Skeletal muscle cell (primary cell): ENCODE data around the gene PTDSS2.
"Not testable (repeated sequence)": the region's sequence is repeated elsewhere in the genome, so short reads cannot be mapped to it uniquely, and the experiment has no call there.

Experiments
- DNase-seq: peaks from one replicate; pipeline ENCODE4 v3.0.0-alpha.2; 2010; ENCODE audit warnings: low read depth
- H3K4me3 ChIP-seq: 2 replicates; pipeline ENCODE4 v1.5.1; 2011; ENCODE audit warnings: low read depth, mild to moderate bottlenecking, control low read depth, low read length, moderate library complexity

Gene PTDSS2

DNA sequence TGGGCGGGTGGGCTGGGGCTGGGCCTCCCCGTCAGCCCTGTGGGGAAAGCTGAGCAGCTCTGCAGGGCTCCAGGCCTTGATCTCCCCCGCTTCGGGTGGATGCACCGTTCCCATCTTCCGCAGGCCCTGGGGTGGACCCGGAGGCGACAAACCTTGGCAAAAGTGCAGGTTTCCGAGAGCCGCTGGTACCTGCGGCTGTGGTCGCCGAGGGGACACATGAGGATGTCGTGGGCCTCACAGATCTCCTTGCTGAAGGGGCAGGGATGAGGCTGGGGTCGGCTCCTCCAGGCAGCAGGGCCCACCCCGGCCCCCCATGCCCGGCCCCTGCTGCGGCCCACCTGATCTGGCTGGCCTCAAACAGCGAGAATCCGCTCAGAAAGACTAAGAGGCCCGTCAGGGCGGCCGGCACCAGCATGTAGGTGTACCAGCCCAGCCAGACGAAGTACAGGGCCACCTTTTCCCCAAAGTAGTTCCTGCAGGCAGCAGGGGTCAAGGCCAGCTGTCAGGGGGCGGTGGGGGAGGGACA, 20.1 kb upstream of the PTDSS2 start:
- no peak for DNase-seq
- H3K4me3 ChIP-seq, result no peak overlapping the region

DNA sequence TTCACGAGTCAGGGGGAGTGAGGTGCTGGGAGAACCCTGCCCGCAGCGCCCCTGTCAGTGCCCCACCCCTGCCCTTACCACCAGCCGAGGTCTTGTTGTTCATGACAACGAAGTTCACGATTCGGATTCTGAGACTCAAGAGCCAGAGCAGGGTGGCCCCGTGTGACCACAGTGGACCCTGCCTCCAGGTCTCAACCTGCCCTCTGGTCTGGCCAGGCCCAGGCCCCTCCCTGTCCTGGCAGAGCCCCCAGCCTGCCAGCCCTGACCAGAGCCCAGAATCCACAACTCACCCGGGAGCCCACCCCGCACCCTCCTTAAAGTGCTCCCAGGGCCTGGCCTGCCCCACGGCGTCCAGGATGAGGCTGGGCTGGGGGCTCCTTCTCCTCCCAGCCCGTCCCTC, 18.2 kb upstream of the PTDSS2 start:
- no peak for DNase-seq

DNA sequence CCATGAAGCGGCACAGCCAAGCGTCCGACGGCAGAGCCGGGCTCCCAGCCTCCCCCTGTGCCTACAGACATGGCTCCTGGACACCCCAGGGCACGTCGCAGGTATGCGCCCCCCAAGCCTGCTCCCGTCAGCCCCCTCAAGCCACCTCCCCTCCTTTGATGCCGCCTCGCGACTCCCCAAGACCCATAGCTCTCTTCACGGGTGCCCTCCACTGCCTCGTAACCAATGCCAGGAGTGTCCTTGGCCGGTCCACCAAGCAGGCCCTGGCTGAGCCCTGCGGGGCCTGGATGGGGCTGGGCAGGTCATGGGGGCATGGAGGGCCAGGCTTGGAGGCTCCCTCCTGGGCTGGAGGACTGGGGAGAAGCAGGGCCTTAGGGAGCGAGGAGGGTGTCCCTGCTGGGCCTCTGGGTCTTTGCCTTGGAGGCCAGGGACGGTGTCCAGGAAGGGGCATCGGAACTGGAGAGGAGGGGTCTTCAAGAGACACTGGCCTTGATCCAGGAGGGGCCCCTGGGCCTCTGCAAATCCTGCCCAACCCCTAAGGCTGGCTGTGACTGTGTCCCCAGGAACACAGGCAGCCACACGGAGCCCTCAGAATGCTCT, 17.5 kb upstream of the PTDSS2 start:
- DNase-seq, result no peak
- H3K4me3 ChIP-seq, result no peak overlapping the region

More for the DNA sequence above, 18.2 kb upstream of the PTDSS2 start:
- no peak overlapping the region for H3K4me3 ChIP-seq

DNA sequence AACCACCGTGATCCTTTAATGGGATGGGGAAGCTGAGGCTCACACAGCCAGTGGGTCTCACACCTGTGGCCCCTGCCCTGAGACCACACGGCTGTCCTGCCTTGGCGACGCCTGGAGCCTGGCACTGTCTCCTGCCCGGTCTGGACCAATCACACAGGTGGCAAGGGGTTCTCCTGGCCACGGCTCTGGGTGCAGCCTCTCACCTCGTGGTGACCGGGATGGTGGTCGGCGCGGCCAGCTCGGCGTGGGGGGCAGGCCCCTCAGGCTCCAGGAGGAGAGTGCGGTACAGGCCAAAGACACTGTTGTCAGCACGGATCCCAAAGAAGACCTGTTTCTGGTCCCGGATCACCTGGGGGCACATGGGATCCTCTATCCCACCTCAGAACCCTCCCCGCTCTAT, 17.0 kb upstream of the PTDSS2 start:
- no peak for DNase-seq
- H3K4me3 ChIP-seq, result no peak overlapping the region

DNA sequence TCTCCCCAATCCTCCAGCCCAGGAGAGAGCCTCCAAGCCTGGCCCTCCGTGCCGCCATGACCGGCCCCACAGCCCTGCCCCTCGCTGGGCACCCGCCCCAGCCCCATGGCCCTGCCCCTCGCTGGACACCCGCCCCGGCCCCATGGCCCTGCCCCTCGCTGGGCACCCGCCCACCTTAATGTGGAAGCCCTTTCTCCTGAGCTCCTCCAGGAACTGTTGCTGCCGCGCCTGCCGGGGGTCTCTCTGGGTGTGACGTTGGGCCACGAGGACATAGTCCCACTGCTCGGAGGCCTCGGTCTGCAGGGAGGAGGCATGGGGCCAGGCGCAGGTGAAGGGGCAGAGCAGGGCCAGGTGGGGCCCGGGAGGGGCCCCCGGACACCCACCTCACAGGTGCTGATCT, 16.4 kb upstream of the PTDSS2 start:
- no peak for DNase-seq
- no peak overlapping the region for H3K4me3 ChIP-seq

DNA sequence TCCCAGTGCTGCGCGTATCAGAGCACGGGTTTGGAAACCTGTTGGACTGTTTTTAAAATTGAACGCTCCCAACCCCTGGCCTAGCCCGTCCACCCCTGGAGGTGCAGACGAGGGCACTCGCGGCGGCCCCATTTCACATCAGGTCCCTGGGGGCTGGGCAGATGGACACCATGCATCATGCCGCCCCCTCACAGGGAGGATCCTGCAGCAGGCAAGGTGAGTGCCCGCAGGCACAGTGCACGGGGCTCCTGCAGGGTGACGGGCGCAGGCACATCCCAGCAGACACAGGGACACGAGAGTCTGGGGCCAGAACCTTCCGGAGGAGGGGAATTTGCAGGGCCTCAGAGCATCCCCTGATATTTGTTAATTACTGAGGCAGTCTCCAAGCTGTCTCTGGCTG, 15.6 kb upstream of the PTDSS2 start:
- no peak for DNase-seq
- H3K4me3 ChIP-seq, result no peak overlapping the region

DNA sequence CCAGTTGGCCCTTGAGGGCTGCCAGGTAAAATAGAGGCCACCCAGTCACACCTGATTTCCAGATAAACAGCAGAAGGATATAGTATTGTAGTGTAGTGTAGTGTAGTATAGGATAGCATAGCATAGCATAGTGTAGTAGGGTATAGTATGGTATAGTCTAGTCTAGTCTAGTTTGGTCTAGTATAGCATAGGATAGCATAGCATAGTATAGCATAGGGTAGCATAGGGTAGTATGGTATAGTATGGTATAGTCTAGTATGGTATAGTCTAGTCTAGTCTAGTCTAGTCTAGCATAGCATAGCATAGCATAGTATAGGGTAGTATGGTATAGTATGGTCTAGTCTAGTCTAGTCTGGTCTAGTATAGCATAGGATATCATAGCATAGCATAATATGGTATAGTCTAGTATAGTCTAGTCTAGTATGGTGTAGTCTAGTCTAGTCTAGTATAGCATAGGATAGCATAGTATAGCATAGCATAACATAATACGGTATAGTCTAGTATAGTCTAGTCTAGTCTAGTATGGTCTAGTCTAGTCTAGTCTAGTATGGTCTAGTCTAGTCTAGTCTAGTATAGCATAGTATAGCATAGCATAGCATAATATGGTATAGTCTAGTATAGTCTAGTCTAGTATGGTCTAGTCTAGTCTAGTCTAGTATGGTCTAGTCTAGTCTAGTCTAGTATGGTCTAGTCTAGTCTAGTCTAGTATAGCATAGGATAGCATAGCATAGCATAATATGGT, 14.9 kb upstream of the PTDSS2 start:
- H3K4me3 ChIP-seq, DNase-seq: not testable (repeated sequence)

DNA sequence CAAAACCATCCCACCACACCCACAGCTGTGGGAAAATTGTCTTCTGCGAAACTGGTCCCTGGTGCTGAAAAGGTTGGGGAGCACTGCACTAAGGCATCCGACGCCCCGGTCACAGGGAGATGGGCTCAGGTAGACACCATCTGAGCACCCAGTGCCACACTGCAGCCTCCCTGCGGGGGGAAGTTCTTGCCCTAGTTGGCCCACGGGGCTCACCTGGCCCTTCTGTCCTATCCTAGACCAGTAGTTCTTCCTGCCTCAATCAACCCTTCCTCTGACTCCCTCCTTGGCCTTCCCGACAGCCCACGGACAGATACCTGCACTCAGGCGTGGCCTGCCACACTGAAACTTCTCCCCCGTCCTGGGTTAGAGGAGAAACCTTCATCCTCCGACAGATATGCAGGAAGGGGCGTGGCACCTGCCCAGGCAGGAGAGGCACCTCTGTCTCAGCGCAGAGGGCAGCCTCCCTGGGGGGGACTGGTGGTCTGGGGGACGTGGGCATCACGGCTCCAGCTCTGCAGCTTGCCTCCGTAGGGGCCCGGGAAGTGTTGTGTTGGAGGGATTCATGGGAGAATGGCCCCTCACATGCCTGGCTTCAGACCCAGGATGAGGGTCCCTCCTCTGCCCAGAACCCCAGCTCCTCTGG, 12.7 kb upstream of the PTDSS2 start:
- H3K4me3 ChIP-seq, result no peak overlapping the region
- no peak for DNase-seq

DNA sequence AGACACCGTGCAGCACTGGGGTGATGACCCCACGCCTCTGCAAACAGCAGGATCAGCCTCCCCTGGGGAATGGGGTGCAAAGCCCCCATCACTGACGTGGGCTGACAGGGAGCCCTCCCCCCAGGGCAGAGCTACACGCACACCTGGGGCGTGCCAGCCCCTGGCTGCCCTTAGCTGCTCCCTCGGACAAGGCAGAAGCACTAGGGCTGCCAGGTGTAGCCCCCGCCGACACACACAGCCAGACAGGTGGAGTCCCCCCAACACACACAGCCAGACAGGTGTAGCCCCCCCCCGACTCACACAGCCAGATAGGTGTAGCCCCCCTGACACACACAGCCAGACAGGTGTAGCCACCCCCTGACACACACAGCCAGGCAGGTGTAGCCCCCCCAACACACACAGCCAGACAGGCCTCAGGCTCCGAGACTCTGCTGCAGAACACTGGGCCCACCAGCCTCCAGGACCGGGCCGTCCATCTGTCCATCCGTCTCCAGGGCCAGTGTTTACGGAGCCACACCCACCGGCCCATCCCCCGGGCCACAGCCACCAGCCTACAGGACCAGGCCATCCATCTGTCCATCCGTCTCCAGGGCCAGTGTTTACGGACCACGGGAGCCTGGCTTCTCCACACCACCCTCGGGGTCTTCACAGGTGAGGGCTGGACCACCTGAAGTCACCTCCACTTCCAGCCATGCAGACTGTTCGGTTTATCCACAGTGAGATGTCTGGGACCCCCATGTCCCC, 11.8 kb upstream of the PTDSS2 start:
- H3K4me3 ChIP-seq, result no peak overlapping the region
- DNase-seq, result no peak

DNA sequence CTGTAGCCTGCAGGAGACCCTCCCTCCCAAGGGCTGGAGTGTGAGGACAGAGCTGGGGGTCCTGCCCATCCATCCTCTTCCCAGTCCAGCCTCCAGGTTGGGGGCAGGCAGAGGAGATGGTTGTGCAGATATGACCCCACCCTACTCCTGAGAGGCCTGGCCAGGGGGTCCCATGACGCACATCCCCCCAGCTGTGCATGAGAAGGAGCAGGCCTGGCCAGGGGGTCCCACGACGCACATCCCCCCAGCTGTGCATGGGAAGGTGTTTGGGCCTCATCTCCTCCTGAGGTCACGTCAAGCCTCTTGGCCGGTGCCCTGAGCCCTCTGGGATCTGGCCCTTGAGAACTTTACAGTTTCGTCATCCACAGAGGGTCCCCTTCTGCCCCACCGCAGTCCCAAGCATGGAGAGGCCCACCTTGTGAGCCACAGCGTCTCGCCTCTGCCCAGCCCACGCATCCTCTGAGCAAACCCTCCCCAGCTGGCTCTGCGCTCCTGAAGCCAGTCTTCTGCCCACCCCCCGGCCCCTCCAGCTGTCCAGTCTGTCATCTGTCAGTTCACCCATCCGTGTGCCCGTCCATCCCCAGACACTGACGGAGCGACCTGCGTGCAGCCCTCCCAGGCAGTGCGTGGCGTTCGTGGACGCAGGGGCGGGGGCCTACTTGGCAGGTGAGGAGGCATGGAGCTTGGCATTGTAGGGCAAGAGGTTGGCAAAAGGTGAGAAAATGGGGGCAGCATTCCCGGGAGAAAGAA, 10.6 kb upstream of the PTDSS2 start:
- no peak overlapping the region for H3K4me3 ChIP-seq
- DNase-seq, result no peak

DNA sequence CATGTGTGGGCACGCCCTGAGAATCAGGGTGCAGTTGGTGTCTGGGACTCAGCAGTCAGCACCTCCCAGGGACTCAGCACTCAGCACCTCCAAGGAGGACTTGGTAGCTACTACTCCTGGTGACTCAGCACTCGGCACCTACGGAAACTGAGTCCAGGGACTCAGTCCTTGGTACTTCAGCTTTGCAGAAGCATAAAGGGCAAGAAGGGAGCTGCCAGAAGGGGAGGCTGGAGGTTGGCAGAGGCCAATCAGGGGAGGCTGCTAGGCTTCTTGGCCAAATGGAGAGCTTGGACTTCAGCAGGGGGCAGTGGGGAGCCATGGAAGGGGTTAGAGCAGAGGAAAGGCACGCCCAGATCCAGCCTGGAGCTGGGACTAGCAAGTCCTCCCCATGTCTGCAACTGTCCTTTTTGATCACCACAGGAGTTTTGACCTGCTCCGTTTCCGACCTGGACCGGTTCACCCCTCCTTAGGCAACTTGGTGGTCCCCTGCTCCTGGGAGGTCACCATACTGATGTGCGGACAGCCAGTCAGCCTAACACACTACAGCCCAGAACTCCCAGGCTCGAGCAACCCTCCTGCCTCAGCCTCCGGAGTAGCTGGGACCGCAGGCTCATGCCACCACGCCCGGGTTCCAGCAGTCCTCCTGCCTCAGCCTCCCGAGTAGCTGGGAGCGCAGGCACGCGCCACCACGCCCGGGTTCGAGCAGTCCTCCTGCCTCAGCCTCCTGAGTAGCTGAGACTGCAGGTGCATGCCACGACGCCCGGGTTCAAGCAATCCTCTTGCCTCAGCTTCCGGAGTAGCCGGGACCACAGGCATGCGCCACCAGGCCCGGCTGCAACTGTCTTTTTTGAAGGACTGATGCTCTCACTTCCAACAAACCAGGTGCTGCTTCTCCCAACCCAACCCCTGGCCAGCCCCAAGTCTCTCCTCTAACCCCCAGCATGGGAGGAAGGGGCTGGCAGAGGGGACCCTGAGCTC, 9.7 kb upstream of the PTDSS2 start:
- DNase-seq, result no peak
- no peak overlapping the region for H3K4me3 ChIP-seq

DNA sequence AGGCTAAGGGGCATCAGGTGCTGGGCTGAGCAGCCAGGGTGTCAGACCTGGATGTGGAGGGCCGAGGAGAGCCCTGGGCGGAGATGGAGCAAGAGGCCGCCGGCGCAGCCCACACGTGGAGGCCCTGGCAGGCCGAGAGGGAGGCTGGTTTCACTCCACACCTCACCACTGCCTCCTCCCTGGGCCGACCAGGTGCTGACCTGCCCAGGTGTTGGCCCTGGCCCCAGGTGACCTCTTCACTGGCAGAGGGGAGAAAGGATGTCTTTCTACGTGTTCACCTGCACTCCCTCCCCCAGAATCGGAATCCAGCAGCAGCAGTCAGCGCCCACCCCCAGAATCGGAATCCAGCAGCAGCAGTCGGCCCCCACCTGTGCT, 9.0 kb upstream of the PTDSS2 start:
- no peak for DNase-seq
- H3K4me3 ChIP-seq, result no peak overlapping the region

DNA sequence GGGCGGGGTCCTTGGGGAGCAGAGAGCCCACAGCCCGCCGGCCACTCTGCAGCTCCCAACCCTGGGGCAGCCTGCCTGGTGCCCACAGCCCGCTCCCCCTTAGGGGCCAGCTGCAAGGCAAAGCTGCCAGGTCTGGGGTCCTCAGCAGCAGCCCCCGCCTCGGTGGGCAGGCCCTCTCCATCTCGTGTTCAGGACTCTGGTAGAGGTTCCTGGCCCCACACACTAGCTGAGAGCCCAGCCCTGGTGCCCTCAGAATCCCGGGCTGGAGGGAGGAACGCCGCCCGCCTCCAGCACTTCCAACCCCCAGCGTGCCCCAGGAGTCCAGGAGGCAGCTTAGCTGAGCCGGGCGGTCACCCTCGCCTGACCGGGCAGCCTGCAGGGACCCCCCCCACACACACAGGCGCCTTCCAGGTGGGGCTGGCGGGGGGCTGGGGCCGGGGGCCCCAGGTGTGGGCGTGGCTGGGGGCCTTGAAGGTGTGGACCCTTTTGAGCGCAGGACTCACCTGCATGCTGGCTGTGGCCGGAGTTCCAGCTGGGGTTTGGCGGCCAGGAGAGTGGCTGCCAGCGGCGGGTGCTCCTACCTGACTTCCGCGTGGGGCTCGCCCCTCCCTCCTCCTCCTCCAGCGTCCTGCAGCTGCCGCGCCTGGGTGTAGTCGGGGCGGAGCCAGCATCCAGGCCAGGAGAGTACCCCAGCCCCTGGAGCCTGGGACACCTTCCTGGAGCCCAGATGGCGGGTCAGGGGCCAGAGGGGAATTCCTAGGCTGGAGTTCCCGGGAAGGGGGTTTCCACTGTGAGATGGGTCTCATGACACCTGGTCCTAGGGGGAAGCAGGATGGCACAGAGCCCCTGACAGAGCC, 8.4 kb upstream of the PTDSS2 start, which contains the start of gene ANO9:
Gene ANO9 (minus strand): TSS at position 594 of the 857 bp plus-strand sequence. CDS start 85 bp downstream, at position 509.
- no peak for DNase-seq
- no peak within 1 kb of the TSS for H3K4me3 ChIP-seq

DNA sequence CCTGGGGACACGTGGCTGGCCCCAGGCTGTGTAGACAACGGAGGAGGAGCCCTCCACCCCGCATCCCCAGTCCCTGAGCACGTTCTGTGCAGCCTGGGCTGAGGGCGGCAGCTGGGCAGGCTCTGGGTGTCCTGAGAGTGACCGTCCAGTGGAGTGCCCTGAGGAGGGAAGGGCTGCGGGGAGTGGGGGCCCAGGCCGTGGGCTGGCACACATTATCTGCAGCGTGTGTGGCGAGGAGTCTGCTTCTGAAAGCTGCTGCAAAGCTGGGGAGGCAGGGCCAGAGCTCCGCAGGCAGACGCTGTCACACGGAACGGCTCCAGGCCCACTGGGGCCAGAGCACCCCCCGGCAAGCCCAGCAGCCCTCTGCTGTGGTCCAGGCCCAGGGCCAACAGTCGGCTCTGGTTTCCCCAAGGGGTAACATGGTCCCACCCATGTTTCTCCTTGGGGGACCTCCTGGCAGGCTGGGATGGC, 7.4 kb upstream of the PTDSS2 start:
- no peak overlapping the region for H3K4me3 ChIP-seq
- DNase-seq, result no peak

DNA sequence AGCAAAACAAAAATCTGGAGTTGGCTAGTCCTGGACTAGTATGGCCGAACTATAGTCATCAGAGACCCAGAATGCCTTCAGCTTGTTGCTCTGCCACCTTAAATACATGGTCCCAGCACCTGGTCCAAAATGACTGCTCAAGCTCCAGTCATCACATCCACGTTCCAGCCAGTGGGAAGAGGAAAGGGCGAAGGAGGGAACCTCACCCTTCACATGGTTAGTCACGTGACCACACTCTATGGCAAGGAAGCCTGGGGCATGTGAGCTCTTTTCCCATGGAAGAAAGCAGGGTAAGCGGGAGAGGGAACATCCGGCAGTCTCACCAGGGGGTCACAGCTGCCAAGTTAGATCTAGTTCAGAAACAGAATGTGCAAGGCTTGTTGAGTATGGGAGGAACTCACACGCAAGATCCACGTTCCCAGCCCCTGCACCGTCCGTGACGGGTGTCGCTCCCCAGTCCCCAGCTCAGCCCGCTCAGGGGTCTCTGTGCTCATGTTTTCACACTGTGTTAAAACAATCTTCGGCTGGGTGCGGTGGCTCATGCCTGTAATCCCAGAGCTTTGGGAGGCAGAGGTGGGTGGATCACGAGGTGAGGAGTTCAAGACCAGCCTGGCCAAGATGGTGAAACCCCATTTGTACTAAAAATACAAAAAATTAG, 6.4 kb upstream of the PTDSS2 start:
- no peak overlapping the region for H3K4me3 ChIP-seq
- DNase-seq, result no peak

DNA sequence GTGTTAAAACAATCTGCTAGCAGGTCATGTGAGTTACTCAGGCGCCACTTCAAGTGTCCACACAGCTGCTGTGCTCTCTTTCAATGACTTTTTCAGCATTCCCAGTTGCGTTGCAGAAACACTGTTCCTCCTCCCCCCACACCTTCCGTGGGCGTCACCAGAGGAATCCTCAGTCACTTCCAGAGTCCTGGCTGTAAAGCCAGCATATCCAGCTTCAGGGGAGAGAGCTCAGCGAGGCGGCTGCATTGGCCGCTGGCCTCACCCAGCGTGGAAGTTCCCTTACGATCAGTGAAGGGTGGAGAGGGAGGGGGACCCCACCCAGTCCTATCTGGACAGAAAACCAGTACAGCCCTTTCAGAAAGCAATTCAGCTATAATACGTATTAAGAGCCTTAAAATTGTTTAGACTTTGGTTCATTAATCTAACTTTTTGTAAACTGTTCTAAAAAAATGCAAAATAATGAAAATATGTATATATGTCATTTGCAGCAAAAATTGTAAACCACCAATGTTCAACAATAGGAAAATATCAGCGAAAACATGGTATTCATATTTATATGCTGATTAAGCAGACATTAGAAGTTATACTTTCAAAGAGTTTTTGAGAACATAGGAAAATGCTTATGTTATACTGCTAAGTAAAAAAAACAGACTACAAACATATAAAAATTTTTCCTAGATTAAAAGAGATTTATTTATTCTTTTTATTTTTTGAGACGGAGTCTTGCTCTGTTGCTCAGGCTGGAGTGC, 5.5 kb upstream of the PTDSS2 start:
- no peak overlapping the region for H3K4me3 ChIP-seq
- DNase-seq, result no peak
